HFF-Myc (cell line): ENCODE results near the gene TSPOAP1.

Experiments used
- DNase-seq: peaks from one replicate; pipeline ENCODE4 v3.0.0-alpha.2; 2011; ENCODE audit warnings: low read depth; ENCODE audit errors: extremely low read depth
- H3K4me3 ChIP-seq: replicated peaks from 2 replicates; pipeline ENCODE4 v1.5.1; 2011; ENCODE audit warnings: low read depth, mild to moderate bottlenecking, control low read depth, low read length
- TF ChIP-seq, protein P1 (sequence below): IDR thresholded peaks from 2 replicates; pipeline ENCODE4 v1.5.1; 2012; ENCODE audit warnings: mild to moderate bottlenecking, low read depth, low read length, control low read depth; ENCODE audit errors: missing control alignments

The TSPOAP1 gene

DNA sequence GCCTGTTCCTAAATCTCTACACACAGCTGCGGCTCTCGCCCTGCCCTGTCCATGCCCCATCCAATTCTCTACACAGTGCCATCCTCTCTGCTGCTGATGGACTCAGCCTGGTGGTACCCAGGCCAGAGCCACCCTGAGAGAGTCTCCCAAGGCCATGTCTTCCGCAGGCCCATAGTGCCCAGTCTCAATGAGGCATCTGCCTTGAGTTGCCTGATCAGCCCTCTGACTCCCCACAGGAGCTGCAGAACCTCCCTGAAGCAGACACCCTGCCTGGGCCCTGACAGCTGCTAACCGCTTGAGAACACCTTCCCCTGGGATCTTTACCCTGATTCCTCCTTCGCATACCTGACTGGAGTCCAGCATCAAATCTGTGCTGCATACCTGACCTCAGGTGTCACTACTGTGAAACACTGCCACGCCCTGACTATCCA is 13.3 kb downstream of the TSPOAP1 start:
- TF ChIP-seq, protein P1, sequence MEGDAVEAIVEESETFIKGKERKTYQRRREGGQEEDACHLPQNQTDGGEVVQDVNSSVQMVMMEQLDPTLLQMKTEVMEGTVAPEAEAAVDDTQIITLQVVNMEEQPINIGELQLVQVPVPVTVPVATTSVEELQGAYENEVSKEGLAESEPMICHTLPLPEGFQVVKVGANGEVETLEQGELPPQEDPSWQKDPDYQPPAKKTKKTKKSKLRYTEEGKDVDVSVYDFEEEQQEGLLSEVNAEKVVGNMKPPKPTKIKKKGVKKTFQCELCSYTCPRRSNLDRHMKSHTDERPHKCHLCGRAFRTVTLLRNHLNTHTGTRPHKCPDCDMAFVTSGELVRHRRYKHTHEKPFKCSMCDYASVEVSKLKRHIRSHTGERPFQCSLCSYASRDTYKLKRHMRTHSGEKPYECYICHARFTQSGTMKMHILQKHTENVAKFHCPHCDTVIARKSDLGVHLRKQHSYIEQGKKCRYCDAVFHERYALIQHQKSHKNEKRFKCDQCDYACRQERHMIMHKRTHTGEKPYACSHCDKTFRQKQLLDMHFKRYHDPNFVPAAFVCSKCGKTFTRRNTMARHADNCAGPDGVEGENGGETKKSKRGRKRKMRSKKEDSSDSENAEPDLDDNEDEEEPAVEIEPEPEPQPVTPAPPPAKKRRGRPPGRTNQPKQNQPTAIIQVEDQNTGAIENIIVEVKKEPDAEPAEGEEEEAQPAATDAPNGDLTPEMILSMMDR = no peak
- DNase-seq = no peak
- no peak overlapping the region for H3K4me3 ChIP-seq

DNA sequence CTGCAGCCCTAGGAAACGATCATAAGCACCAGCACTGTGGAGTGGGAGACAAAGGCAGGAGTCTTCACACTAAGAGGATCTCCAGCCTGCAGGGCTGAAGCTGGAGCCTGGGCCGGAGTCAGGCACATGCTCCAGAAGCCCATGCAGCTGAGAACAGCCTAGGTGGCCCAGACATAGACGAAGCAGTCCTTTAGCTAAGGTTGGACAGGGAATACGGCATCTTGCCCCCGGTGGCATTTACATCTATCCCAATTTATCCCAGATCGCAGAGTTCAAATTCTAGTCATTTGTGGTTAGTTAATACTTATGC is 13.9 kb downstream of the TSPOAP1 start:
- no peak for DNase-seq
- no peak overlapping the region for H3K4me3 ChIP-seq
- TF ChIP-seq, protein P1 = no peak

DNA sequence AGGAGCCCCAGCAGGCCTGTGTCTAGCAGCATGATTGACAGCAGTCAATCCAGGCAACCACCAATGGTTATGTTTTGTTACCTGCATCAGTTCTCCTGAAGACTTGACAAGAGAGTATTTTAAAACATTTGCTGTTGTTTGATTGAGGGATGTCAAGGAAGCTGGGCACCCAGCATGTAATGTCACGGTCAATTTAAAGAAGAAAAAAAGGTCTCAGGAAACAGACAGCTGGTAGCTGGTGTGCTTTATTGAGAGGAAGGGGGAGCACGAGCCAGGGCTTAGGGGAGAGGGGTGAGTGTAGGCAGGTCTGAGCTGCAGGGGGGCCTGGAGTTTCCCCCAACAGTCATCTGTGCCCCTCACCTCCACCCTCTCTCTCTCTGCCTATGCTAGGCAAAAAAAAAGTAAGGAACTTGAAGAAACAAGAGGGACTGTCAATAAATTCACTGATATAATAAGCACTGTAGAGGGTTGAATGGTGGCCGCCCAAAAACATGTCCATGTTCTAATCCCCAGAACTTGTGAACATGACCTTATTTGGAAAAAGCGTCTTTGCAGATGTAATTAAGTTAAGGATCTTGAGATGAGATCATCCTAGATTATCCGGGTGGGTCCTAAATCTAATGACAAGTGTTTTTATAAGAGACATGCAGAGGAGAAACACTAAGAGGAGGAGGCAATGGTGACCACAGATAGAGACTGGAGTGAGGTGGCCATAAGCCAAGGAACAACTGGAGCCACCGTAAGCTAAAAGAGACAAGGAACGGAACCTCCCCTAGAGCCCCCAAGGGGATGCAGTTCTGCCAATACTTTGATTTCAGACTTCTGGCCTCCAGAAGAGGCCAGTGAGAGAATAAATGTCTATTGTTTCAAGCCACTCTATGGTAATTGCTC is 14.5 kb downstream of the TSPOAP1 start:
- TF ChIP-seq, protein P1 = no peak
- DNase-seq = no peak
- H3K4me3 ChIP-seq = no peak overlapping the region

DNA sequence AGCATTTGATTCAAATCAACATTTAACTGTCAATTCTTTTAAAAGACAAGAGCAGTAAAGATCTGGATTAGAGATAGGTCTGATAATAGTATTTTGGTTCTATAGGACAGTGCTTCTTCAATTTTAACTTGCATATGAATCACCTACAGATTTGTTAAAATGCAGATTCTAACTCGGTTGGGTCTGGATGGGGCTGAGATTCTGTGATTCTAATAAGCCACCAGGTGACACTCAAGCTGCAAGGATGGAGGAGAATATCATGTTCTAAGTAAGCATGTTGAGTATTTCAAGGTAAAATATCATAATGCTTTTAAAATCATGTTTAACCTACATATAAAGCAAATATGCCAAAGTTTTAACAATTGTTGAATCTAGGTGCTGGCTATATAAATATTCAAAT is 15.8 kb downstream of the TSPOAP1 start:
- TF ChIP-seq, protein P1 = no peak
- no peak for DNase-seq
- H3K4me3 ChIP-seq = no peak overlapping the region

DNA sequence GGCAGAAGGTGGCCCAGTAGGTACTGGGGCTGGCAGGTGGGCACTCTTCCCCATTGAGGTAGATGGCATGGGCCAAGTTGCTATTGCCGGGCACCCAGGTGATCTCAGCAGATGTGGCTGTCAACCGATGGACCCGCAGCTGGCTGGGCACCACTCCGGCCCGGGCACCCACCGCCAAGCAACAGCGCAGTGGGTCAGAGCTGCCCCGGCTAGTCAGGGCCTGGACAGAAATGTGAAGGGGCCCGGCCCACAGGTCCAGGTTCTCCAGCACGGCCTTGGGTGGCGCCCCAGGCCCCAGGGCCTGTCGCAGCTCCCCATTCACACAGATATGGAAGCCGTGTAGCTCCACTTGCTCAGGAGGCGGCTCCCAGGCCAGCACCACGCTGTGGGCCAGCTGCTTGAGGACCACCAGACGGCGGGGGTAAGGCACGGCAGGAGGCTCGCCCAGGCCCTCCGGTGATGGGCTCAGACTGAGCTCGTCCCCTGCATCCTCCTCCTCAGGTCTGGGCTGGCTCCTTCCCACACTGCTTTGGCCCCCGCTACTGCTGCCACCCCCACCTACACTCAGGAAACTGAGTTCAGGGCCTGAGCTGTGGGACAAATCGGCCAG is 16.5 kb downstream of the TSPOAP1 start:
- DNase-seq = no peak

DNA sequence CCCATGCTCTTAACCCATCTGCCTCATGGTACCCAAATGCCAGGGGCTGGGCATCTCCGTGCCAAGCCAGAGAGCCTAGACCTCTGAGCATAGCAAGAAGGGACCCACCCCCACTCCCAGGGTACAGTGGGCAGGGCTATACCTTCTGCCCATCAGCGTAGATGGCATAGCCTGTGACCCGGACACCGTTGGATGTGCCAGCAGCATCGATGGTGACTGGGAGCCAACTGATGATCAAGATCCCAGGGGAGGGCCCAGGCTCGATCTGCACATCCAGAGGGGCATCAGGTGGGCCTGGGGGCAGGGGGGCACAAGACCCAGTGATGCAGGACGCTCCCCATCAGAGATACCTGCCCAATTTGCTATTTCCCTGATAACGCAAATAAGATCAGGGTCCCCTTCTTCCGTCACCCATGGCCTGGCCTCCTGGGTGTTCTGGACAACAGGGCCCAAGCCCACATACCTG is 17.1 kb downstream of the TSPOAP1 start:
- TF ChIP-seq, protein P1 = no peak
- no peak overlapping the region for H3K4me3 ChIP-seq
- DNase-seq = no peak

More for the DNA sequence above, 16.5 kb downstream of the TSPOAP1 start:
- H3K4me3 ChIP-seq = no peak overlapping the region
- TF ChIP-seq, protein P1 = no peak
